ENCODE measurements around the gene CMIP. TPM values are rescaled to one million over a fixed set of nuclear protein-coding genes. Genes with fewer than 3 reads are reported as not detected.

CMIP gene
- polyA plus RNA-seq, 1 donor from 2014 or later: 15.1 TPM

DNA sequence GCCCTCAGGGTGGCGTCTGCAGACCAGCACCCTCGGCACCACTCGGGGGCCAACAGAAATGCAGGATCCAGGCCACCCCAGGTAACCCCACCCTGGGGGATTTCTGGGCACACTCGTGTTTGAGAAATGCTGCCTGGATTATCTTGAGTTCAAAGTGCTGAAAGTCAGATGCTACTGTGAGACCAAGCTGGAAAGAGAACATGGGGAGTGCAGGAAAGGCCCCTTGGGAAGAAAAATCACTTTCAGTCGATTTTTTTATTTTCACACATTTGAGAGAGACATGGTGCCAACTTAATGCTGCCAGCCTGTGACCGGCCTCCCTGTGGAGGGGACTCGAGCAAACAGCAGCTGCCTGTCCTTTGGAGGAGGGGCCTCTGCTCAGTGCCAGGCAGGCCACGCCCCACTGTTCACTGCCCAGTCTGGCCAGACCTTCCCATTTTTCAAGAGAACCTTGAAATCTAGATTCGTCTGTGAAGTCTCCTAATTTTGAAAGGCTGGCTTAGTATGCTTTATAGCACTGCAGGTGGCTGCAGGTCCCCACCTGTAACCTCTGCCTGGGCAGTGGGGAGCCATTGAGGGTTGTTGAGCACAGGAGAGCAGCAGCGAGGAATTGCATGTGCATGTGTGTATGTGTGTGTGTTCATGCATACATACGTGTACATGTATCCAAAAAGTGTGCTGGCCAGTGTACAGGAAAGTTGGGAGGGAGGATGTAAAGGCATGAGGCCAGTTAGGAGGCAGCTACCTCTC is 263.8 kb downstream of the CMIP start:
- Histone ChIP-seq H3K79me2 (replicated peaks; ENCODE audit: insufficient read depth, low read length) (no peaks in the 10 kb centered on the region), H3K9ac (ENCODE audit: low read length) (no peak overlapping the region), H3K9me2 (ENCODE audit: insufficient read depth, low read length) (no peaks in the 10 kb centered on the region), H3K27me3 (ENCODE audit: insufficient read depth, low read depth, low read length) (no peaks in the 10 kb centered on the region), H3K36me3 (ENCODE audit: insufficient read depth, low read length) (peaks cover 8% of the 10 kb centered on the region), H3K4me2 (ENCODE audit: low read length) (no peak overlapping the region), H3K9me3 (ENCODE audit: low read length) (no peaks in the 10 kb centered on the region), H2AFZ (ENCODE audit: low read depth, low read length) (no peak overlapping the region), H3K27ac (ENCODE audit: low read length) (no peak overlapping the region), H3F3A (ENCODE audit: insufficient read depth, low read length, poor library complexity, severe bottlenecking) (no peaks in the 10 kb centered on the region), H4K20me1 (ENCODE audit: insufficient read depth) (no peaks in the 10 kb centered on the region), H3K4me3 (ENCODE audit: low read length) (no peak overlapping the region)
- TF ChIP-seq, protein P1, sequence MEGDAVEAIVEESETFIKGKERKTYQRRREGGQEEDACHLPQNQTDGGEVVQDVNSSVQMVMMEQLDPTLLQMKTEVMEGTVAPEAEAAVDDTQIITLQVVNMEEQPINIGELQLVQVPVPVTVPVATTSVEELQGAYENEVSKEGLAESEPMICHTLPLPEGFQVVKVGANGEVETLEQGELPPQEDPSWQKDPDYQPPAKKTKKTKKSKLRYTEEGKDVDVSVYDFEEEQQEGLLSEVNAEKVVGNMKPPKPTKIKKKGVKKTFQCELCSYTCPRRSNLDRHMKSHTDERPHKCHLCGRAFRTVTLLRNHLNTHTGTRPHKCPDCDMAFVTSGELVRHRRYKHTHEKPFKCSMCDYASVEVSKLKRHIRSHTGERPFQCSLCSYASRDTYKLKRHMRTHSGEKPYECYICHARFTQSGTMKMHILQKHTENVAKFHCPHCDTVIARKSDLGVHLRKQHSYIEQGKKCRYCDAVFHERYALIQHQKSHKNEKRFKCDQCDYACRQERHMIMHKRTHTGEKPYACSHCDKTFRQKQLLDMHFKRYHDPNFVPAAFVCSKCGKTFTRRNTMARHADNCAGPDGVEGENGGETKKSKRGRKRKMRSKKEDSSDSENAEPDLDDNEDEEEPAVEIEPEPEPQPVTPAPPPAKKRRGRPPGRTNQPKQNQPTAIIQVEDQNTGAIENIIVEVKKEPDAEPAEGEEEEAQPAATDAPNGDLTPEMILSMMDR (IDR thresholded peaks at IDR 0.05; ENCODE audit: poor library complexity, severe bottlenecking): no peak
- TF ChIP-seq TAF1 (IDR thresholded peaks at IDR 0.05; ENCODE audit: low read depth): no peak
- TF ChIP-seq, protein P2, sequence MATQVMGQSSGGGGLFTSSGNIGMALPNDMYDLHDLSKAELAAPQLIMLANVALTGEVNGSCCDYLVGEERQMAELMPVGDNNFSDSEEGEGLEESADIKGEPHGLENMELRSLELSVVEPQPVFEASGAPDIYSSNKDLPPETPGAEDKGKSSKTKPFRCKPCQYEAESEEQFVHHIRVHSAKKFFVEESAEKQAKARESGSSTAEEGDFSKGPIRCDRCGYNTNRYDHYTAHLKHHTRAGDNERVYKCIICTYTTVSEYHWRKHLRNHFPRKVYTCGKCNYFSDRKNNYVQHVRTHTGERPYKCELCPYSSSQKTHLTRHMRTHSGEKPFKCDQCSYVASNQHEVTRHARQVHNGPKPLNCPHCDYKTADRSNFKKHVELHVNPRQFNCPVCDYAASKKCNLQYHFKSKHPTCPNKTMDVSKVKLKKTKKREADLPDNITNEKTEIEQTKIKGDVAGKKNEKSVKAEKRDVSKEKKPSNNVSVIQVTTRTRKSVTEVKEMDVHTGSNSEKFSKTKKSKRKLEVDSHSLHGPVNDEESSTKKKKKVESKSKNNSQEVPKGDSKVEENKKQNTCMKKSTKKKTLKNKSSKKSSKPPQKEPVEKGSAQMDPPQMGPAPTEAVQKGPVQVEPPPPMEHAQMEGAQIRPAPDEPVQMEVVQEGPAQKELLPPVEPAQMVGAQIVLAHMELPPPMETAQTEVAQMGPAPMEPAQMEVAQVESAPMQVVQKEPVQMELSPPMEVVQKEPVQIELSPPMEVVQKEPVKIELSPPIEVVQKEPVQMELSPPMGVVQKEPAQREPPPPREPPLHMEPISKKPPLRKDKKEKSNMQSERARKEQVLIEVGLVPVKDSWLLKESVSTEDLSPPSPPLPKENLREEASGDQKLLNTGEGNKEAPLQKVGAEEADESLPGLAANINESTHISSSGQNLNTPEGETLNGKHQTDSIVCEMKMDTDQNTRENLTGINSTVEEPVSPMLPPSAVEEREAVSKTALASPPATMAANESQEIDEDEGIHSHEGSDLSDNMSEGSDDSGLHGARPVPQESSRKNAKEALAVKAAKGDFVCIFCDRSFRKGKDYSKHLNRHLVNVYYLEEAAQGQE (IDR thresholded peaks at IDR 0.05; ENCODE audit: borderline replicate concordance): no peak
- no peak for TF ChIP-seq EP300 (conservative IDR thresholded peaks at IDR 0.05; ENCODE audit: poor library complexity, severe bottlenecking)
- no peak for TF ChIP-seq SMC3 (conservative IDR thresholded peaks at IDR 0.05; ENCODE audit: poor library complexity)
- no peak for TF ChIP-seq EZH2 (IDR thresholded peaks at IDR 0.05; ENCODE audit: borderline replicate concordance, insufficient read depth, low read length, poor library complexity, severe bottlenecking)
- no peak for TF ChIP-seq POLR2AphosphoS5 (IDR thresholded peaks at IDR 0.05)

DNA sequence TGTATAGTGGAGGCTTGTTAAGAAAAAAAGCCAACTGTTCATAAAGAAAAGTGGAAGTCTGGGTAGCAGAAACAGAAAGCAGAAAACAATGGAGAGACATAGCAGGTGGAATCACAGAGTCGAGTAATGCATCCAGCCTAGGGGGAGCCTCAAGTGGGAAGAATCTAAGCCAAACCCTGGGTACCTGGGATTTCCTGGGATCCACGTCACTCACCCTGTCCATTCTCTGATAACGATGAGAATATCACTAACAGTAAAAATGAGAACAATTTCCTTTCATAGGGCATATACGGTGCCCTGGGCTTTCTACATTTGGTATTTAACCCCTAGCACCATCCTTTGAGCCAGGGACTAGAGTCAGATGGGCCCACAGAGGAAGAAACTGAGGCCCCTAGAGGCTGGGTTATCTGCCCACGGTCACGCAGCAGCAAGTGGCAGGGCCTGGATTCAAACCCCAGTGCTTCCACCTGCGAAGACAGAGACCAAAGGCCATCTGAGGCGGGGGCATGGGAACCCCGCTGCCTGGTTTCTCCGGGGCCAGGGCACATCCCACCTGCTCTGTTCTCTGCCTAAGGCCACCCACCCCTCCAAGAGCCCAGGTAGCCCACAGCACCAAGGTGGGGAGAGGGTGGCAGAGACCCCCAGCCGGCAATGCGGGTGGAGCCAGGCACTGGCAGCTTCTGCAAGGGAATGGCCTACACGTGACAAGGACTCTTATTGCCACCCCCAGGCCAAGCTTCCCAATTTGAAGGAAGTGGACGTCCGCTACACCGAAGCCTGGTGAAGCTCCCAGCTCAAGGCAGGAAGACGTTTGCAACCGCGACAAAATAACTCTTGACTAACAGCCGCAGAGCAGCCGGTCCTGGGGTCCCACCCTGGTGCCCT is 264.6 kb downstream of the CMIP start:
- Histone ChIP-seq H2AFZ (ENCODE audit: low read depth, low read length) (no peak overlapping the region), H3K27me3 (ENCODE audit: insufficient read depth, low read depth, low read length) (no peaks in the 10 kb centered on the region), H4K20me1 (ENCODE audit: insufficient read depth) (no peaks in the 10 kb centered on the region), H3K27ac (ENCODE audit: low read length) (no peak overlapping the region), H3K79me2 (replicated peaks; ENCODE audit: insufficient read depth, low read length) (no peaks in the 10 kb centered on the region), H3K36me3 (ENCODE audit: insufficient read depth, low read length) (peaks cover 8% of the 10 kb centered on the region), H3K4me3 (ENCODE audit: low read length) (no peak overlapping the region), H3K9me3 (ENCODE audit: low read length) (no peaks in the 10 kb centered on the region), H3K4me2 (ENCODE audit: low read length) (no peak overlapping the region), H3K9me2 (ENCODE audit: insufficient read depth, low read length) (no peaks in the 10 kb centered on the region), H3F3A (ENCODE audit: insufficient read depth, low read length, poor library complexity, severe bottlenecking) (no peaks in the 10 kb centered on the region), H3K9ac (ENCODE audit: low read length) (no peak overlapping the region)
- TF ChIP-seq EP300 (conservative IDR thresholded peaks at IDR 0.05; ENCODE audit: poor library complexity, severe bottlenecking) (no peak), EZH2 (IDR thresholded peaks at IDR 0.05; ENCODE audit: borderline replicate concordance, insufficient read depth, low read length, poor library complexity, severe bottlenecking) (no peak), MXI1 (conservative IDR thresholded peaks at IDR 0.05; ENCODE audit: poor library complexity, severe bottlenecking) (no peak)
